ENCODE results near the gene CAMSAP1. TPM values are rescaled to one million over a fixed set of nuclear protein-coding genes. Genes with fewer than 3 reads are reported as not detected.

CAMSAP1 gene
- total and polyA plus RNA-seq, 9 of the 15 experiments (the other 6 are each of a cell fraction or from before 2014, with no cell fraction given): 1.5 to 28.8 (median 14.3) TPM

DNA sequence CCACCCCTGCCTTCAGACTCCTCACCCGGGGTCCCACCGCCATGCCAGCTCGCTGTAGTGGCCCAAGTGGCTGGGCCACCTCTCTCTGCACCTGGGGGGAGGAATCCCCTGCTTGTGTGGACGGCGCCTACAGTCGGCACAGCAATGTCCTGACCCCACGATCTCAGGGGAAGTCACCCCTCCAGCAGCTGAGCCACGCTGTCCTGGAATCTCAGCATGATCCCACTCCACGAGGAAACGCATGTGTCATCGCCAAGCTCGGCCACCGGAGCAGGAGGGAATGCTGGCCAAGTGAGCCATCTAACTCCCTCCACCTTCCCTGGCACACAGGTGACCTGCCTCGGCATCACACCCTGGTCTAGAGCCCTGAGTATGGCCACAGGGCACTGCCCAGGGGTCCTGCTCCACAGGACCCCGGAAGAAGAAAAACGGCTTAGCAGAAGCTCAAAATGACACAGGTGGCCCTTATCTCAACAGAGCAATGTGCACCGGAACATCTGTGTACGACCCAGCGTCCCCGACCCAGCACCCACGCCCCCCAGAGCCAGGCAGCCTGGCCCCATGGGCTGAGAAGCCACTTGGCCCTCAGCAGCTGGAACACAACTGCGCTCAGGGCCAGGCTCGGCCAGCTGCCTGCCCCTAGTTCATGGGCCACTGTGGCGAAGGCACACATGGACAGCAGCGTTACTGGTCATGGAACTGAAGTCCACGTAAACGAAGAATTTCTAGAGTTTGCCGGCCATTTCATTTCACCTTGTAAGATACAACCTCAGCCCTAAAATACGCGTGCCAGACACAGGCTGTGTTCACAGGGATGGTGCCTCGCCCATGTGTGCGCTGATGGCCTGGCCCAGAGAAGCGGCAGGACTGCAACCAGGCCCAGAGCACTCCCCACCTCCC is 23.4 kb upstream of the CAMSAP1 start (continued):
- TF ChIP-seq, protein P1, sequence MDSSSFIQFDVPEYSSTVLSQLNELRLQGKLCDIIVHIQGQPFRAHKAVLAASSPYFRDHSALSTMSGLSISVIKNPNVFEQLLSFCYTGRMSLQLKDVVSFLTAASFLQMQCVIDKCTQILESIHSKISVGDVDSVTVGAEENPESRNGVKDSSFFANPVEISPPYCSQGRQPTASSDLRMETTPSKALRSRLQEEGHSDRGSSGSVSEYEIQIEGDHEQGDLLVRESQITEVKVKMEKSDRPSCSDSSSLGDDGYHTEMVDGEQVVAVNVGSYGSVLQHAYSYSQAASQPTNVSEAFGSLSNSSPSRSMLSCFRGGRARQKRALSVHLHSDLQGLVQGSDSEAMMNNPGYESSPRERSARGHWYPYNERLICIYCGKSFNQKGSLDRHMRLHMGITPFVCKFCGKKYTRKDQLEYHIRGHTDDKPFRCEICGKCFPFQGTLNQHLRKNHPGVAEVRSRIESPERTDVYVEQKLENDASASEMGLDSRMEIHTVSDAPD (CRISPR knock-in tag; IDR thresholded peaks at IDR 0.05): no peak
- peak; percentile 66 for TF ChIP-seq POLR2G (IDR thresholded peaks at IDR 0.05; ENCODE audit: low read depth, low read length)
- no peak for TF ChIP-seq FOXJ3 (CRISPR knock-in tag; IDR thresholded peaks at IDR 0.05)
- TF ChIP-seq ZNF140 (CRISPR knock-in tag; IDR thresholded peaks at IDR 0.05): no peak
- TF ChIP-seq RBM22 (IDR thresholded peaks at IDR 0.05; ENCODE audit: low read depth, low read length, poor library complexity, severe bottlenecking): peak; percentile 12
- TF ChIP-seq PTTG1 (tag; IDR thresholded peaks at IDR 0.05; ENCODE audit: low read depth): no peak
- TF ChIP-seq, protein P2, sequence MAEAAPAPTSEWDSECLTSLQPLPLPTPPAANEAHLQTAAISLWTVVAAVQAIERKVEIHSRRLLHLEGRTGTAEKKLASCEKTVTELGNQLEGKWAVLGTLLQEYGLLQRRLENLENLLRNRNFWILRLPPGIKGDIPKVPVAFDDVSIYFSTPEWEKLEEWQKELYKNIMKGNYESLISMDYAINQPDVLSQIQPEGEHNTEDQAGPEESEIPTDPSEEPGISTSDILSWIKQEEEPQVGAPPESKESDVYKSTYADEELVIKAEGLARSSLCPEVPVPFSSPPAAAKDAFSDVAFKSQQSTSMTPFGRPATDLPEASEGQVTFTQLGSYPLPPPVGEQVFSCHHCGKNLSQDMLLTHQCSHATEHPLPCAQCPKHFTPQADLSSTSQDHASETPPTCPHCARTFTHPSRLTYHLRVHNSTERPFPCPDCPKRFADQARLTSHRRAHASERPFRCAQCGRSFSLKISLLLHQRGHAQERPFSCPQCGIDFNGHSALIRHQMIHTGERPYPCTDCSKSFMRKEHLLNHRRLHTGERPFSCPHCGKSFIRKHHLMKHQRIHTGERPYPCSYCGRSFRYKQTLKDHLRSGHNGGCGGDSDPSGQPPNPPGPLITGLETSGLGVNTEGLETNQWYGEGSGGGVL (CRISPR knock-in tag; IDR thresholded peaks at IDR 0.05): no peak
- TF ChIP-seq FOXM1 (IDR thresholded peaks at IDR 0.05; ENCODE audit: low read depth): no peak
- no peak for TF ChIP-seq FOXM1 (CRISPR knock-in tag; IDR thresholded peaks at IDR 0.05; ENCODE audit: low read depth)
- TF ChIP-seq RBFOX2 (IDR thresholded peaks at IDR 0.05; ENCODE audit: low read depth, low read length): peak; percentile 44
- TF ChIP-seq SUPT5H (IDR thresholded peaks at IDR 0.05): 0 out of 2 replicates have a peak, but pooled peaks have one; percentile 22
- no peak for TF ChIP-seq ZNF354B (CRISPR knock-in tag; IDR thresholded peaks at IDR 0.05)
- TF ChIP-seq ZNF165 (CRISPR knock-in tag; IDR thresholded peaks at IDR 0.05; ENCODE audit: borderline replicate concordance): no peak
- 0 out of 2 replicates have a peak, but pooled peaks have one; percentile 36 for TF ChIP-seq HNRNPUL1 (IDR thresholded peaks at IDR 0.05; ENCODE audit: low read length)
- TF ChIP-seq LCOR (CRISPR knock-in tag; IDR thresholded peaks at IDR 0.05): peak; percentile 23; the same call in 1 of the 2 replicates
- TF ChIP-seq SMARCE1 (IDR thresholded peaks at IDR 0.05): no peak
- no peak for TF ChIP-seq ZNF143 (CRISPR knock-in tag; IDR thresholded peaks at IDR 0.05)
- TF ChIP-seq, protein P3, sequence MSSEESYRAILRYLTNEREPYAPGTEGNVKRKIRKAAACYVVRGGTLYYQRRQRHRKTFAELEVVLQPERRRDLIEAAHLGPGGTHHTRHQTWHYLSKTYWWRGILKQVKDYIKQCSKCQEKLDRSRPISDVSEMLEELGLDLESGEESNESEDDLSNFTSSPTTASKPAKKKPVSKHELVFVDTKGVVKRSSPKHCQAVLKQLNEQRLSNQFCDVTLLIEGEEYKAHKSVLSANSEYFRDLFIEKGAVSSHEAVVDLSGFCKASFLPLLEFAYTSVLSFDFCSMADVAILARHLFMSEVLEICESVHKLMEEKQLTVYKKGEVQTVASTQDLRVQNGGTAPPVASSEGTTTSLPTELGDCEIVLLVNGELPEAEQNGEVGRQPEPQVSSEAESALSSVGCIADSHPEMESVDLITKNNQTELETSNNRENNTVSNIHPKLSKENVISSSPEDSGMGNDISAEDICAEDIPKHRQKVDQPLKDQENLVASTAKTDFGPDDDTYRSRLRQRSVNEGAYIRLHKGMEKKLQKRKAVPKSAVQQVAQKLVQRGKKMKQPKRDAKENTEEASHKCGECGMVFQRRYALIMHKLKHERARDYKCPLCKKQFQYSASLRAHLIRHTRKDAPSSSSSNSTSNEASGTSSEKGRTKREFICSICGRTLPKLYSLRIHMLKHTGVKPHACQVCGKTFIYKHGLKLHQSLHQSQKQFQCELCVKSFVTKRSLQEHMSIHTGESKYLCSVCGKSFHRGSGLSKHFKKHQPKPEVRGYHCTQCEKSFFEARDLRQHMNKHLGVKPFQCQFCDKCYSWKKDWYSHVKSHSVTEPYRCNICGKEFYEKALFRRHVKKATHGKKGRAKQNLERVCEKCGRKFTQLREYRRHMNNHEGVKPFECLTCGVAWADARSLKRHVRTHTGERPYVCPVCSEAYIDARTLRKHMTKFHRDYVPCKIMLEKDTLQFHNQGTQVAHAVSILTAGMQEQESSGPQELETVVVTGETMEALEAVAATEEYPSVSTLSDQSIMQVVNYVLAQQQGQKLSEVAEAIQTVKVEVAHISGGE (CRISPR knock-in tag; IDR thresholded peaks at IDR 0.05): no peak
- no peak for TF ChIP-seq XRCC5 (IDR thresholded peaks at IDR 0.05; ENCODE audit: low read depth, low read length)
- TF ChIP-seq HDAC8 (tag; IDR thresholded peaks at IDR 0.05): no peak
- no peak for TF ChIP-seq ARID2 (IDR thresholded peaks at IDR 0.05)
